Loucy (cell line): ENCODE data around the gene CASQ2.

ENCODE experiments used
- H2AFZ ChIP-seq: fragments of 200-600 bp; sonication (generic); 2 replicates; pipeline ENCODE4 v1.6.0; 2016; ENCODE audit warnings: antibody characterized with exemption, mild to moderate bottlenecking, low read length, moderate library complexity
- H3F3A ChIP-seq: fragments of 200-600 bp; 2 replicates; pipeline ENCODE4 v1.6.0; 2016; ENCODE audit warnings: antibody characterized with exemption, low read depth, mild to moderate bottlenecking
- H3K27me3 ChIP-seq: fragments of 200-600 bp; sonication (generic); 2 replicates; pipeline ENCODE4 v1.6.1; 2014; ENCODE audit warnings: low read length, mild to moderate bottlenecking; ENCODE audit not compliant: insufficient read depth, poor library complexity, severe bottlenecking
- H3K36me3 ChIP-seq: fragments of 200-600 bp; sonication (generic); 2 replicates; pipeline ENCODE4 v1.6.1; 2016; ENCODE audit warnings: low read length; ENCODE audit not compliant: insufficient read depth
- H3K4me1 ChIP-seq: fragments of 200-600 bp; sonication (generic); 2 replicates; pipeline ENCODE4 v1.5.1; 2014; ENCODE audit warnings: low read length, mild to moderate bottlenecking; ENCODE audit not compliant: insufficient read depth, poor library complexity, severe bottlenecking
- H3K4me2 ChIP-seq: fragments of 200-600 bp; sonication (generic); 2 replicates; pipeline ENCODE4 v1.6.0; 2014; ENCODE audit warnings: antibody characterized with exemption, low read length, low read depth, mild to moderate bottlenecking; ENCODE audit not compliant: poor library complexity, severe bottlenecking
- H3K4me3 ChIP-seq: fragments of 200-600 bp; sonication (generic); 2 replicates; pipeline ENCODE4 v1.5.1; 2014; ENCODE audit warnings: low read length, mild to moderate bottlenecking, mixed read lengths; ENCODE audit not compliant: poor library complexity, severe bottlenecking
- H3K79me2 ChIP-seq: fragments of 200-600 bp; sonication (generic); 2 replicates; pipeline ENCODE4 v1.6.1; 2014; ENCODE audit warnings: low read length; ENCODE audit not compliant: insufficient read depth
- H3K9ac ChIP-seq: fragments of 200-600 bp; sonication (generic); 2 replicates; pipeline ENCODE4 v1.6.0; 2014; ENCODE audit warnings: mild to moderate bottlenecking, low read depth, low read length, moderate library complexity; ENCODE audit not compliant: poor library complexity, severe bottlenecking
- H3K9me2 ChIP-seq: fragments of 200-600 bp; sonication (generic); replicated peaks from 2 replicates; pipeline ENCODE4 v1.6.1; 2016; ENCODE audit warnings: low read depth, low read length, mixed read lengths
- H3K9me3 ChIP-seq: fragments of 200-600 bp; sonication (generic); 2 replicates; pipeline ENCODE4 v1.6.1; 2014; ENCODE audit warnings: mild to moderate bottlenecking, antibody characterized with exemption, low read length, low read depth; ENCODE audit not compliant: insufficient read depth
- H4K20me1 ChIP-seq: fragments of 200-600 bp; sonication (generic); 2 replicates; pipeline ENCODE4 v1.6.0; 2014; ENCODE audit warnings: antibody characterized with exemption, low read length, mild to moderate bottlenecking; ENCODE audit not compliant: insufficient read depth, poor library complexity, severe bottlenecking
- CTCF ChIP-seq: fragments of 200-600 bp; sonication (generic); conservative IDR thresholded peaks from 2 replicates; pipeline ENCODE4 v1.5.1; 2014; ENCODE audit warnings: mild to moderate bottlenecking, antibody characterized with exemption, low read length
- EZH2phosphoT487 ChIP-seq: fragments of 200-600 bp; IDR thresholded peaks from 2 replicates; pipeline ENCODE4 v1.6.1; 2018; ENCODE audit warnings: antibody characterized with exemption, mild to moderate bottlenecking, moderate library complexity, borderline replicate concordance

The CASQ2 gene

GRCh38 chr1:115793162-115793561 lies 24.6 kb upstream of the CASQ2 start:
- Histone ChIP-seq H3K79me2 (no peaks in the 10 kb centered on the region), H2AFZ (no peak overlapping the region)
- no peak; the same call in 1 of the 2 replicates for TF ChIP-seq CTCF
- no peak for TF ChIP-seq EZH2phosphoT487

GRCh38 chr1:115791816-115792215 lies 23.3 kb upstream of the CASQ2 start:
- Histone ChIP-seq H3K4me1 (no peaks in the 10 kb centered on the region), H3K79me2 (no peaks in the 10 kb centered on the region), H4K20me1 (no peaks in the 10 kb centered on the region), H3F3A (no peaks in the 10 kb centered on the region), H3K9me3 (peaks cover 3% of the 10 kb centered on the region; the same call in 1 of the 2 replicates), H3K9me2 (no peaks in the 10 kb centered on the region), H3K27me3 (no peaks in the 10 kb centered on the region), H2AFZ (no peak overlapping the region), H3K36me3 (no peaks in the 10 kb centered on the region), H3K4me2 (no peak overlapping the region), H3K9ac (no peak overlapping the region), H3K4me3 (no peak overlapping the region)
- TF ChIP-seq CTCF (no peak), EZH2phosphoT487 (no peak)

More at GRCh38 chr1:115793162-115793561, 24.6 kb upstream of the CASQ2 start:
- H3K9me2 ChIP-seq, result no peaks in the 10 kb centered on the region
- H3K4me1 ChIP-seq, result no peaks in the 10 kb centered on the region
- no peaks in the 10 kb centered on the region for H3K27me3 ChIP-seq
- no peak overlapping the region for H3K4me3 ChIP-seq
- H3F3A ChIP-seq, result no peaks in the 10 kb centered on the region
- no peak overlapping the region for H3K9ac ChIP-seq
- H3K9me3 ChIP-seq, result no peaks in the 10 kb centered on the region
- no peaks in the 10 kb centered on the region for H3K36me3 ChIP-seq
- no peaks in the 10 kb centered on the region for H4K20me1 ChIP-seq
- no peak overlapping the region for H3K4me2 ChIP-seq

- Histone ChIP-seq H3K9me3 (peaks cover 3% of the 10 kb centered on the region; the same call in 1 of the 2 replicates), H3F3A (no peaks in the 10 kb centered on the region), H3K4me3 (no peak overlapping the region), H3K4me2 (no peak overlapping the region), H4K20me1 (no peaks in the 10 kb centered on the region), H2AFZ (no peak overlapping the region), H3K79me2 (no peaks in the 10 kb centered on the region), H3K9ac (no peak overlapping the region), H3K27me3 (no peaks in the 10 kb centered on the region), H3K36me3 (no peaks in the 10 kb centered on the region), H3K4me1 (no peaks in the 10 kb centered on the region), H3K9me2 (no peaks in the 10 kb centered on the region)
- TF ChIP-seq CTCF, result no peak
- TF ChIP-seq EZH2phosphoT487, result no peak
Measured at GRCh38 chr1:115790846-115791245, 22.3 kb upstream of the CASQ2 start.
